Measurements from ENCODE around the gene SPATA6L. TPM values are rescaled to one million over a fixed set of nuclear protein-coding genes. Genes with fewer than 3 reads are reported as not detected.

Gene SPATA6L
- total and polyA plus RNA-seq, 9 donors: 0.17 to 0.87 (median 0.49) TPM

- WGBS (ENCODE audit: insufficient coverage): 100% methylated on average over 1 of the region's 2 CpGs
- Histone ChIP-seq H3K27me3 (ENCODE audit: control insufficient read depth, insufficient read depth, low read length) (no peaks in the 10 kb centered on the region), H3K9me3 (replicated peaks; ENCODE audit: control insufficient read depth, low read depth, low read length) (no peaks in the 10 kb centered on the region), H3K27ac (ENCODE audit: low read length) (no peak overlapping the region), H3K4me1 (ENCODE audit: control insufficient read depth, insufficient read depth, low read length) (no peaks in the 10 kb centered on the region), H3K4me3 (ENCODE audit: low read length) (no peak overlapping the region), H3K36me3 (ENCODE audit: control insufficient read depth, insufficient read depth, low read length) (no peaks in the 10 kb centered on the region)
- no peak for DNase-seq
Observed at GRCh38 chr9:4581035-4581760, 85.1 kb downstream of the SPATA6L start.

- Histone ChIP-seq H3K4me1 (ENCODE audit: control insufficient read depth, insufficient read depth, low read length) (no peaks in the 10 kb centered on the region), H3K27ac (ENCODE audit: low read length) (no peak overlapping the region), H3K36me3 (ENCODE audit: control insufficient read depth, insufficient read depth, low read length) (no peaks in the 10 kb centered on the region), H3K27me3 (ENCODE audit: control insufficient read depth, insufficient read depth, low read length) (no peaks in the 10 kb centered on the region), H3K4me3 (ENCODE audit: low read length) (no peak overlapping the region), H3K9me3 (replicated peaks; ENCODE audit: control insufficient read depth, low read depth, low read length) (no peaks in the 10 kb centered on the region)
- peak; percentile 35 for DNase-seq
- no CpG with 5 or more reads among the region's 2 CpGs for WGBS (ENCODE audit: insufficient coverage)
Observed at GRCh38 chr9:4579001-4579400, 87.3 kb downstream of the SPATA6L start.

- Histone ChIP-seq H3K4me3 (ENCODE audit: low read length) (no peak overlapping the region), H3K27ac (ENCODE audit: low read length) (no peak overlapping the region), H3K36me3 (ENCODE audit: control insufficient read depth, insufficient read depth, low read length) (no peaks in the 10 kb centered on the region), H3K9me3 (replicated peaks; ENCODE audit: control insufficient read depth, low read depth, low read length) (no peaks in the 10 kb centered on the region), H3K4me1 (ENCODE audit: control insufficient read depth, insufficient read depth, low read length) (no peaks in the 10 kb centered on the region), H3K27me3 (ENCODE audit: control insufficient read depth, insufficient read depth, low read length) (no peaks in the 10 kb centered on the region)
- no peak for DNase-seq
- WGBS (ENCODE audit: insufficient coverage): 94% methylated on average over 7 of the region's 8 CpGs
Observed at GRCh38 chr9:4576448-4576847, 89.8 kb downstream of the SPATA6L start.

GRCh38 chr9:4575997-4576396 lies 90.3 kb downstream of the SPATA6L start:
- DNase-seq: no peak
- no peak overlapping the region for H3K4me3 ChIP-seq (ENCODE audit: low read length)
- H3K27ac ChIP-seq (ENCODE audit: low read length): no peak overlapping the region
- H3K36me3 ChIP-seq (ENCODE audit: control insufficient read depth, insufficient read depth, low read length): no peaks in the 10 kb centered on the region
- H3K27me3 ChIP-seq (ENCODE audit: control insufficient read depth, insufficient read depth, low read length): no peaks in the 10 kb centered on the region
- WGBS (ENCODE audit: insufficient coverage): 73% methylated on average over 2 of the region's 8 CpGs
- no peaks in the 10 kb centered on the region for H3K4me1 ChIP-seq (ENCODE audit: control insufficient read depth, insufficient read depth, low read length)
- no peaks in the 10 kb centered on the region for H3K9me3 ChIP-seq (replicated peaks; ENCODE audit: control insufficient read depth, low read depth, low read length)

- no peak overlapping the region for H3K27ac ChIP-seq (ENCODE audit: low read length)
- H3K27me3 ChIP-seq (ENCODE audit: control insufficient read depth, insufficient read depth, low read length): no peaks in the 10 kb centered on the region
- no peaks in the 10 kb centered on the region for H3K9me3 ChIP-seq (replicated peaks; ENCODE audit: control insufficient read depth, low read depth, low read length)
- H3K36me3 ChIP-seq (ENCODE audit: control insufficient read depth, insufficient read depth, low read length): no peaks in the 10 kb centered on the region
- DNase-seq: no peak
- H3K4me3 ChIP-seq (ENCODE audit: low read length): no peak overlapping the region
- H3K4me1 ChIP-seq (ENCODE audit: control insufficient read depth, insufficient read depth, low read length): no peaks in the 10 kb centered on the region
- 92% methylated on average over 2 of the region's 7 CpGs for WGBS (ENCODE audit: insufficient coverage)
Observed at GRCh38 chr9:4574657-4575243, 91.5 kb downstream of the SPATA6L start.

GRCh38 chr9:4573634-4574389 lies 92.5 kb downstream of the SPATA6L start:
- no peak for DNase-seq
- H3K36me3 ChIP-seq (ENCODE audit: control insufficient read depth, insufficient read depth, low read length): no peaks in the 10 kb centered on the region
- WGBS (ENCODE audit: insufficient coverage): 45% methylated on average over 1 of the region's 5 CpGs
- no peaks in the 10 kb centered on the region for H3K4me1 ChIP-seq (ENCODE audit: control insufficient read depth, insufficient read depth, low read length)
- no peak overlapping the region for H3K4me3 ChIP-seq (ENCODE audit: low read length)
- H3K27ac ChIP-seq (ENCODE audit: low read length): no peak overlapping the region
- no peaks in the 10 kb centered on the region for H3K27me3 ChIP-seq (ENCODE audit: control insufficient read depth, insufficient read depth, low read length)
- no peaks in the 10 kb centered on the region for H3K9me3 ChIP-seq (replicated peaks; ENCODE audit: control insufficient read depth, low read depth, low read length)

- no peaks in the 10 kb centered on the region for H3K36me3 ChIP-seq (ENCODE audit: control insufficient read depth, insufficient read depth, low read length)
- H3K27me3 ChIP-seq (ENCODE audit: control insufficient read depth, insufficient read depth, low read length): no peaks in the 10 kb centered on the region
- no peak for DNase-seq
- H3K27ac ChIP-seq (ENCODE audit: low read length): no peak overlapping the region
- H3K9me3 ChIP-seq (replicated peaks; ENCODE audit: control insufficient read depth, low read depth, low read length): no peaks in the 10 kb centered on the region
- H3K4me1 ChIP-seq (ENCODE audit: control insufficient read depth, insufficient read depth, low read length): no peaks in the 10 kb centered on the region
- no peak overlapping the region for H3K4me3 ChIP-seq (ENCODE audit: low read length)
- WGBS (ENCODE audit: insufficient coverage): no CpG with 5 or more reads among the region's 4 CpGs
Observed at GRCh38 chr9:4573176-4573575, 93.1 kb downstream of the SPATA6L start.

- Histone ChIP-seq H3K9me3 (replicated peaks; ENCODE audit: control insufficient read depth, low read depth, low read length) (no peaks in the 10 kb centered on the region), H3K27ac (ENCODE audit: low read length) (no peak overlapping the region), H3K4me1 (ENCODE audit: control insufficient read depth, insufficient read depth, low read length) (no peaks in the 10 kb centered on the region), H3K4me3 (ENCODE audit: low read length) (no peak overlapping the region), H3K36me3 (ENCODE audit: control insufficient read depth, insufficient read depth, low read length) (no peaks in the 10 kb centered on the region), H3K27me3 (ENCODE audit: control insufficient read depth, insufficient read depth, low read length) (no peaks in the 10 kb centered on the region)
- DNase-seq: no peak
- 46% methylated on average over 2 of the region's 5 CpGs for WGBS (ENCODE audit: insufficient coverage)
Observed at GRCh38 chr9:4572184-4572826, 94.0 kb downstream of the SPATA6L start.

- H3K4me1 ChIP-seq (ENCODE audit: control insufficient read depth, insufficient read depth, low read length): no peaks in the 10 kb centered on the region
- H3K36me3 ChIP-seq (ENCODE audit: control insufficient read depth, insufficient read depth, low read length): no peaks in the 10 kb centered on the region
- peaks cover 2% of the 10 kb centered on the region for H3K27me3 ChIP-seq (ENCODE audit: control insufficient read depth, insufficient read depth, low read length)
- H3K27ac ChIP-seq (ENCODE audit: low read length): no peak overlapping the region
- H3K4me3 ChIP-seq (ENCODE audit: low read length): no peak overlapping the region
- DNase-seq: no peak
- H3K9me3 ChIP-seq (replicated peaks; ENCODE audit: control insufficient read depth, low read depth, low read length): no peaks in the 10 kb centered on the region
Observed at GRCh38 chr9:4569101-4569500, 97.2 kb downstream of the SPATA6L start.

- no peaks in the 10 kb centered on the region for H3K9me3 ChIP-seq (replicated peaks; ENCODE audit: control insufficient read depth, low read depth, low read length)
- 61% methylated on average over 7 of the region's 8 CpGs for WGBS (ENCODE audit: insufficient coverage)
- no peak for DNase-seq
- peaks cover 2% of the 10 kb centered on the region for H3K27me3 ChIP-seq (ENCODE audit: control insufficient read depth, insufficient read depth, low read length)
- H3K27ac ChIP-seq (ENCODE audit: low read length): no peak overlapping the region
- no peaks in the 10 kb centered on the region for H3K4me1 ChIP-seq (ENCODE audit: control insufficient read depth, insufficient read depth, low read length)
- H3K4me3 ChIP-seq (ENCODE audit: low read length): no peak overlapping the region
- no peaks in the 10 kb centered on the region for H3K36me3 ChIP-seq (ENCODE audit: control insufficient read depth, insufficient read depth, low read length)
Observed at GRCh38 chr9:4567601-4568000, 98.7 kb downstream of the SPATA6L start.

Data from muscle of leg (tissue), 11 donors.